ENCODE measurements around the gene PRKCH. TPM values are rescaled to one million over a fixed set of nuclear protein-coding genes. Genes with fewer than 3 reads are reported as not detected.

Gene PRKCH
- total RNA-seq, 1 experiment from 2014 or later = 12.4 TPM

DNA sequence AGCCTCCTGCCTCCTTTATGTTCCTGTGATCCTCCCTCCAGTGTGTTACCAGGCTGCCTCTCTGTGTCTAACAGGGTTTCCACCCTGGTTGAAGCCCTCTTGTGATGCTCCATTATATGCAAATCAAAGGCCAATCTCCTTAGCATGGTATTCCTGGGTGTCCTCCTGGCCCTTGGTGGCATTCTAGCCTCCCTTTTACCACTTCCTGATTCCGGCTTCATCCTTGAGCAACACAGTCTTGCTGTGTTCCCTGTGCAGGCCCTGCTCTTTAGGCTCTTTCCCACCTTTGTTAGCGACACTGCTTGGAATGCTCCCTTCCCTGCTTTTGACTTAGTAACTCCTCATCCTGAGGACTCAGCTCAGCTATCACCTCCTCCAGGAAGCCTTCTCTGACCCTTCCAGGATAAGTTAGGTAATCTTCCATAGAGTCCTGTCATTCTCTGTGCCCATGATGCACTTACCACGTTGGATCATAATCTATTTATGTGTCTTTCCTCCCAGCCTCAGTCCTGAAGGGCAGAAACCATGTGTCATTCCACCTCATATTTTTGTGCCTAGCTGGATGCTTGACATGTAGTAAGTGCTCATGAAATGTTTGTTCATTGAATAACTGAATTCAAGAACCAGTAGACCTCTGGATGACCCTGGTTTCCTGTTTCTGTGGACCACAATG lies 37.3 kb downstream of the PRKCH start:
- Mint-ChIP-seq H3K27ac (ENCODE audit: low read depth, unreplicated experiment) (no peak overlapping the region), H3K36me3 (ENCODE audit: insufficient read depth, unreplicated experiment) (no peaks in the 10 kb centered on the region), H3K9me3 (ENCODE audit: unreplicated experiment) (no peaks in the 10 kb centered on the region), H3K4me1 (ENCODE audit: insufficient read depth, unreplicated experiment) (peaks cover 27% of the 10 kb centered on the region), H3K27me3 (ENCODE audit: insufficient read depth, unreplicated experiment) (no peaks in the 10 kb centered on the region), H3K4me3 (ENCODE audit: unreplicated experiment) (no peak overlapping the region)
- no peak for DNase-seq (ENCODE audit: unreplicated experiment)
- BruUV-seq (replicated peaks) = no TSS peak
- ChIA-PET CTCF (interaction anchor here (0.6 kb wide), 1 partner anchor 30 kb away, joined by 3 read pairs; no protein-coding TSS in a partner anchor), POLR2A (interaction anchor here (1.7 kb wide), 1 partner anchor 35 kb away, joined by 6 read pairs; no protein-coding TSS in a partner anchor)
- TF ChIP-seq, protein P1, sequence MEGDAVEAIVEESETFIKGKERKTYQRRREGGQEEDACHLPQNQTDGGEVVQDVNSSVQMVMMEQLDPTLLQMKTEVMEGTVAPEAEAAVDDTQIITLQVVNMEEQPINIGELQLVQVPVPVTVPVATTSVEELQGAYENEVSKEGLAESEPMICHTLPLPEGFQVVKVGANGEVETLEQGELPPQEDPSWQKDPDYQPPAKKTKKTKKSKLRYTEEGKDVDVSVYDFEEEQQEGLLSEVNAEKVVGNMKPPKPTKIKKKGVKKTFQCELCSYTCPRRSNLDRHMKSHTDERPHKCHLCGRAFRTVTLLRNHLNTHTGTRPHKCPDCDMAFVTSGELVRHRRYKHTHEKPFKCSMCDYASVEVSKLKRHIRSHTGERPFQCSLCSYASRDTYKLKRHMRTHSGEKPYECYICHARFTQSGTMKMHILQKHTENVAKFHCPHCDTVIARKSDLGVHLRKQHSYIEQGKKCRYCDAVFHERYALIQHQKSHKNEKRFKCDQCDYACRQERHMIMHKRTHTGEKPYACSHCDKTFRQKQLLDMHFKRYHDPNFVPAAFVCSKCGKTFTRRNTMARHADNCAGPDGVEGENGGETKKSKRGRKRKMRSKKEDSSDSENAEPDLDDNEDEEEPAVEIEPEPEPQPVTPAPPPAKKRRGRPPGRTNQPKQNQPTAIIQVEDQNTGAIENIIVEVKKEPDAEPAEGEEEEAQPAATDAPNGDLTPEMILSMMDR (IDR thresholded peaks at IDR 0.05; ENCODE audit: unreplicated experiment) = no peak
- intact Hi-C loops (cut with micrococcal nuclease) = no loop called here

DNA sequence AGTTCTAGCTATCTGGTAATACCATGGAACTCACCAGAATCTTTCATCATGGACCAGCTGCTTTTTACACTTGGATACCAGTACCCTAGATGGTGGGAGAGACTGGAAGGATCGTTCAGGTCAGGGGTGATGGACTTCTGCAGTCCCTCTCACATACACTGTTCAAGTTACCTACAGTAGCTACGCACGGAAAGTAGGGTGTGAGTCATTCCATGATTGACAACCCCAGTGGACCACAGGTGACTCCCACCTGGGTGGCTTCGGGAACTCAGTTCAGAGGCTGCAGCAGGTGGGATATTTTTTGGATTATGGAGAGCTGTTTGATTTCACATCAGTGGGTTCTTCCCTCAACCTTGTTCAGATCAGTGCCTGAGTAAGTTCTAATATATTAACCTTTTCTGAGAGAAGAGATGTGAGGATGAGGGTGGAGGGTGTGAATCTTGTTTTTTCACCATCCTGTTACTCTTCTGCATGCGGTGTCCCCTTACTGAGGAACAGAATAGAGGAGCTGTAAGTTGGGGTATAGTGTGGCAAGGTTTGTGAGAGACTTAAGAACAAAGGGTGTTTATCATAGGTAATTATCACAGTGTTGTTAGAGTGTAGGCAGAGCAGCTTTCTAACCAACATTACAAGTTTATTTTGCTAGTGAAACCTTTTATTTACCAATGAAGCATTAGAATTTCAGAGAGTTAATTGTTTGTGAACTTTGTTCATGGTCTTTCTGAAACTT lies 39.6 kb downstream of the PRKCH start:
- Mint-ChIP-seq H3K4me1 (ENCODE audit: insufficient read depth, unreplicated experiment) (peaks cover 21% of the 10 kb centered on the region), H3K9me3 (ENCODE audit: unreplicated experiment) (no peaks in the 10 kb centered on the region), H3K27me3 (ENCODE audit: insufficient read depth, unreplicated experiment) (no peaks in the 10 kb centered on the region), H3K36me3 (ENCODE audit: insufficient read depth, unreplicated experiment) (no peaks in the 10 kb centered on the region), H3K27ac (ENCODE audit: low read depth, unreplicated experiment) (no peak overlapping the region), H3K4me3 (ENCODE audit: unreplicated experiment) (no peak overlapping the region)
- POLR2A ChIA-PET = interaction anchor here (0.5 kb wide), 1 partner anchor 10 kb away, joined by 3 read pairs; no protein-coding TSS in a partner anchor
- intact Hi-C loops (cut with micrococcal nuclease) = no loop called here
- BruUV-seq (replicated peaks) = no TSS peak
- CTCF ChIA-PET = interaction anchor here (0.6 to 1.1 kb wide), 3 partner anchors 10 to 552 kb away, joined by 3 to 4 read pairs (median 4); no protein-coding TSS in a partner anchor
- TF ChIP-seq, protein P1 (IDR thresholded peaks at IDR 0.05; ENCODE audit: unreplicated experiment) = no peak
- no peak for DNase-seq (ENCODE audit: unreplicated experiment)

DNA sequence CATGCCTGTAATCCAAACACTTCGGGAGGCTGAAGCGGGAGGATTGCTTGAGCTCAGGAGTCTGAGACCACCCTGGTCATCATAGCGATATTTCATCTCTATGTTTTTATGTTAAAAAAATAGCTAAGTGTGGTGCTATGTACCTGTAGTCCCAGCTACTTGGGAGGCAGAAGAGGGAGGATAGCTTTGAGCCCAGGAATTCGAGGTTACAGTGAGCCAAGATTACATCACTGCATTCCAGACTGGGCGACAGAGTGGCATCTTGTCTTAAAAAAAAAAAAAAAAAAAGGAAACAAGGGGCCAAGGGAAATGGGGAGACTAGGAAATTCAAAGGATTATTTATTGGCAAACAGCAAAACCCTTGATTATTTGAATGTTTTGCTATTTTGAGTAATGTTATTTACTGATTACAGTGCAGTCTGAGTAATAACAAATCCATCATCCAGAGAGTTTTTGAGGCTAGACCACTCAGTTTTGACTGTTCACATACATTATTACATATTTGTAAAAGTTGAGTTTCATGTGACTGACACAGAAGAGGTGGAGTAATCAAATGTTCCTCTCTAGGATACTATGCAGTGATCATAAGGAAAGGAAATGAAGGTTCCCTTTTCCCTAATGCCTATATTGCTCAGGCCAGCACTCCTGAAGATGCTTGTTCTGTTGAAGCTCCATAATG lies 40.8 kb downstream of the PRKCH start:
- H3K27me3 Mint-ChIP-seq (ENCODE audit: insufficient read depth, unreplicated experiment) = no peaks in the 10 kb centered on the region
- DNase-seq (ENCODE audit: unreplicated experiment) = no peak
- H3K27ac Mint-ChIP-seq (ENCODE audit: low read depth, unreplicated experiment) = no peak overlapping the region
- H3K36me3 Mint-ChIP-seq (ENCODE audit: insufficient read depth, unreplicated experiment) = no peaks in the 10 kb centered on the region
- no peak overlapping the region for H3K4me3 Mint-ChIP-seq (ENCODE audit: unreplicated experiment)
- no peaks in the 10 kb centered on the region for H3K9me3 Mint-ChIP-seq (ENCODE audit: unreplicated experiment)
- POLR2A ChIA-PET = interaction anchor here (0.6 to 0.7 kb wide), 3 partner anchors 25 to 315 kb away, joined by 3 read pairs; no protein-coding TSS in a partner anchor
- intact Hi-C loops (cut with micrococcal nuclease) = no loop called here
- TF ChIP-seq, protein P1 (IDR thresholded peaks at IDR 0.05; ENCODE audit: unreplicated experiment) = no peak
- BruUV-seq (replicated peaks) = no TSS peak
- CTCF ChIA-PET = interaction anchor here (0.6 to 1.2 kb wide), 3 partner anchors 17 to 1596 kb away, joined by 3 to 7 read pairs (median 4); no protein-coding TSS in a partner anchor
- peaks cover 13% of the 10 kb centered on the region for H3K4me1 Mint-ChIP-seq (ENCODE audit: insufficient read depth, unreplicated experiment)

DNA sequence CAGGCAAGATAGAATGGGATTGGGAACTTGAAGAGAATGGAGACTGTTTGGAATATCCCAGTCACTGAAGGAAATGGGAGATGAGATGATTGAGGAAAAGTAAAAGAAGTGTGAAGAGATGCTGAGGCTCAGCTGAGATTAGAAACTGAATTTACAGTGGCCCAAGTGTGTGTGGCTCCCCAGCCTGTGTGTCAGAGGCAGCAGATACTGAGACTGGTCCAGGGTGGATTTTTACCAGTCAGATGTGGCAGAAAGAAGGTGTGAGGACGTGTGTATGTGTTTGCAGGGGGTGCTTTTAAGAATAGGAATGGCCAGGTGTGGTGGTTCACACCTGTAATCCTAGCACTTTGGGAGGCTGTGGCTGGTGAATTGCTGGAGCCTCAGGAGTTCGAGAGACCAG lies 42.9 kb downstream of the PRKCH start:
- H3K9me3 Mint-ChIP-seq (ENCODE audit: unreplicated experiment) = no peaks in the 10 kb centered on the region
- no peak overlapping the region for H3K4me3 Mint-ChIP-seq (ENCODE audit: unreplicated experiment)
- CTCF ChIA-PET = no interaction called here
- POLR2A ChIA-PET = no interaction called here
- no peaks in the 10 kb centered on the region for H3K27me3 Mint-ChIP-seq (ENCODE audit: insufficient read depth, unreplicated experiment)
- H3K36me3 Mint-ChIP-seq (ENCODE audit: insufficient read depth, unreplicated experiment) = no peaks in the 10 kb centered on the region
- intact Hi-C loops (cut with micrococcal nuclease) = no loop called here
- TF ChIP-seq, protein P1 (IDR thresholded peaks at IDR 0.05; ENCODE audit: unreplicated experiment) = no peak
- DNase-seq (ENCODE audit: unreplicated experiment) = no peak
- no TSS peak for BruUV-seq (replicated peaks)
- H3K27ac Mint-ChIP-seq (ENCODE audit: low read depth, unreplicated experiment) = no peak overlapping the region
- H3K4me1 Mint-ChIP-seq (ENCODE audit: insufficient read depth, unreplicated experiment) = no peaks in the 10 kb centered on the region

Measured in MCF 10A (cell line).